HEK293T (cell line): ENCODE results near the gene DIP2A.

ENCODE experiments used
- CTBP1 ChIP-seq: fragments of 450-650 bp; IDR thresholded peaks from 2 replicates; pipeline ENCODE4 v1.6.1; 2016; ENCODE audit warnings: borderline replicate concordance
- FOXK2 ChIP-seq: fragments of 450-650 bp; IDR thresholded peaks from 2 replicates; pipeline ENCODE4 v1.6.1; 2016; ENCODE audit warnings: mild to moderate bottlenecking
- NFRKB ChIP-seq: fragments of 450-650 bp; IDR thresholded peaks from 2 replicates; pipeline ENCODE4 v1.6.1; 2016; ENCODE audit warnings: mild to moderate bottlenecking, moderate library complexity
- PKNOX1 ChIP-seq: fragments of 450-650 bp; IDR thresholded peaks from 2 replicates; pipeline ENCODE4 v1.6.1; 2016
- SP1 ChIP-seq: fragments of 450-650 bp; IDR thresholded peaks from 2 replicates; pipeline ENCODE4 v1.6.1; 2017

GRCh38 chr21:46610018-46610701 is 151.5 kb downstream of the DIP2A start:
- TF ChIP-seq PKNOX1, result no peak
- no peak for TF ChIP-seq FOXK2
- no peak for TF ChIP-seq NFRKB
- TF ChIP-seq CTBP1, result no peak
- no peak for TF ChIP-seq SP1
